ENCODE data around the gene PRIMPOL. TPM values are rescaled to one million over a fixed set of nuclear protein-coding genes. Genes with fewer than 3 reads are reported as not detected.

The PRIMPOL gene
- total and polyA plus RNA-seq, 9 of the 15 experiments (the other 6 are each of a cell fraction or from before 2014, with no cell fraction given) = 11.0 to 32.0 (median 16.1) TPM

DNA sequence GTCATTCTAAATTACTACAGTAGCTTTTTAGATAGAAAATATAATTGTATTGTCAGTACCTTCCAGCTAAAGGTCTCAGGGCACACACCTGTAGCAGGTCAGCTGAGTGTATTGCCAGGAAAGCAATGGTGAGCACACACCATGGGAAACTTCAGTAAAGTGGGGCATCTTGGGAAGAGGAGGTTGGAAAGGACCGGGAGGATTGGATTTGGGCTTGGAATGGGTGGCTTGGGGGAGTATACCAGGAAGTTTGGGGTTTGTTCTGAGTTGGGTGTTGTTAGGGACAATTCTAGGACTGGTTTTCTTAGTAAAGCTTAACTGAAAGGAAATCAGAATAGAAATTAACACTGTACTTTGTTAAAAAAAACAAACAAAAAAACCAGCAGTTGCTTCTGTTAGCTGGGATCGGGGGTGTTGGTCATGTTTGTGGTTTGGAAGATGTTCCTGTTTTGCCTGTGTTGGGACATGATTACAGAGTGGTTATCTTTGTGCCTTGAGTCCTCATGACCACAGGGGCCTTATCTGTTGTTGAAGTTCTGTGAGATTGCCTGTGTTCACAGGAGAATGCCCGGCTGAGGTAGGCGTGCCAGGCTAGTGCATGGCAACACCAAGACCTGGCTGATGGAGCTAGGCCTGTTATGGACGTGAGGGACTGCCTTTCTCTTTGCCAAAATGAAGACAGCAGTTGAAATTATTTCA, 35.1 kb downstream of the PRIMPOL start (continued):
- no peak for TF ChIP-seq SMC3 (conservative IDR thresholded peaks at IDR 0.05; ENCODE audit: insufficient read depth, low read depth, low read length)
- TF ChIP-seq HOXB6 (CRISPR knock-in tag; IDR thresholded peaks at IDR 0.05; ENCODE audit: borderline replicate concordance) = no peak
- no peak for TF ChIP-seq GABPB2 (CRISPR knock-in tag; conservative IDR thresholded peaks at IDR 0.05)
- no peak for TF ChIP-seq DDX20 (tag; IDR thresholded peaks at IDR 0.05; ENCODE audit: low read depth)
- peak; percentile 98 for TF ChIP-seq TAL1 (IDR thresholded peaks at IDR 0.05)
- 0 out of 2 replicates have a peak, but pooled peaks have one; percentile 56 for TF ChIP-seq ZNF583 (CRISPR knock-in tag; IDR thresholded peaks at IDR 0.05)
- no peak for TF ChIP-seq FOXK1 (CRISPR knock-in tag; IDR thresholded peaks at IDR 0.05; ENCODE audit: borderline replicate concordance)
- no peak for TF ChIP-seq HNRNPUL1 (IDR thresholded peaks at IDR 0.05; ENCODE audit: low read length)
- no peak for TF ChIP-seq PHTF2 (CRISPR knock-in tag; IDR thresholded peaks at IDR 0.05)
- no peak for TF ChIP-seq CCAR2 (IDR thresholded peaks at IDR 0.05; ENCODE audit: low read depth, low read length)
- peak; percentile 97 for TF ChIP-seq KDM1A (IDR thresholded peaks at IDR 0.05)
- TF ChIP-seq, protein P1, sequence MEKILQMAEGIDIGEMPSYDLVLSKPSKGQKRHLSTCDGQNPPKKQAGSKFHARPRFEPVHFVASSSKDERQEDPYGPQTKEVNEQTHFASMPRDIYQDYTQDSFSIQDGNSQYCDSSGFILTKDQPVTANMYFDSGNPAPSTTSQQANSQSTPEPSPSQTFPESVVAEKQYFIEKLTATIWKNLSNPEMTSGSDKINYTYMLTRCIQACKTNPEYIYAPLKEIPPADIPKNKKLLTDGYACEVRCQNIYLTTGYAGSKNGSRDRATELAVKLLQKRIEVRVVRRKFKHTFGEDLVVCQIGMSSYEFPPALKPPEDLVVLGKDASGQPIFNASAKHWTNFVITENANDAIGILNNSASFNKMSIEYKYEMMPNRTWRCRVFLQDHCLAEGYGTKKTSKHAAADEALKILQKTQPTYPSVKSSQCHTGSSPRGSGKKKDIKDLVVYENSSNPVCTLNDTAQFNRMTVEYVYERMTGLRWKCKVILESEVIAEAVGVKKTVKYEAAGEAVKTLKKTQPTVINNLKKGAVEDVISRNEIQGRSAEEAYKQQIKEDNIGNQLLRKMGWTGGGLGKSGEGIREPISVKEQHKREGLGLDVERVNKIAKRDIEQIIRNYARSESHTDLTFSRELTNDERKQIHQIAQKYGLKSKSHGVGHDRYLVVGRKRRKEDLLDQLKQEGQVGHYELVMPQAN (IDR thresholded peaks at IDR 0.05; ENCODE audit: borderline replicate concordance) = no peak
- TF ChIP-seq, protein P2, sequence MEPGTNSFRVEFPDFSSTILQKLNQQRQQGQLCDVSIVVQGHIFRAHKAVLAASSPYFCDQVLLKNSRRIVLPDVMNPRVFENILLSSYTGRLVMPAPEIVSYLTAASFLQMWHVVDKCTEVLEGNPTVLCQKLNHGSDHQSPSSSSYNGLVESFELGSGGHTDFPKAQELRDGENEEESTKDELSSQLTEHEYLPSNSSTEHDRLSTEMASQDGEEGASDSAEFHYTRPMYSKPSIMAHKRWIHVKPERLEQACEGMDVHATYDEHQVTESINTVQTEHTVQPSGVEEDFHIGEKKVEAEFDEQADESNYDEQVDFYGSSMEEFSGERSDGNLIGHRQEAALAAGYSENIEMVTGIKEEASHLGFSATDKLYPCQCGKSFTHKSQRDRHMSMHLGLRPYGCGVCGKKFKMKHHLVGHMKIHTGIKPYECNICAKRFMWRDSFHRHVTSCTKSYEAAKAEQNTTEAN (CRISPR knock-in tag; IDR thresholded peaks at IDR 0.05) = no peak
- no peak; the same call in 1 of the 2 replicates for TF ChIP-seq ZNF274 (IDR thresholded peaks at IDR 0.05; ENCODE audit: borderline replicate concordance, low read depth, low read length)
- no peak for TF ChIP-seq PRMT5 (CRISPR knock-in tag; IDR thresholded peaks at IDR 0.05)
- no peak for TF ChIP-seq ZSCAN29 (IDR thresholded peaks at IDR 0.05)
- TF ChIP-seq XRCC3 (IDR thresholded peaks at IDR 0.05) = no peak
- peak; percentile 77; the same call in 1 of the 2 replicates for TF ChIP-seq HNRNPL (IDR thresholded peaks at IDR 0.05; ENCODE audit: low read depth, low read length)
- no peak for TF ChIP-seq COPS2 (conservative IDR thresholded peaks at IDR 0.05)
- TF ChIP-seq, protein P3, sequence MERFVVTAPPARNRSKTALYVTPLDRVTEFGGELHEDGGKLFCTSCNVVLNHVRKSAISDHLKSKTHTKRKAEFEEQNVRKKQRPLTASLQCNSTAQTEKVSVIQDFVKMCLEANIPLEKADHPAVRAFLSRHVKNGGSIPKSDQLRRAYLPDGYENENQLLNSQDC (CRISPR knock-in tag; IDR thresholded peaks at IDR 0.05) = no peak
- TF ChIP-seq ZNF3 (CRISPR knock-in tag; IDR thresholded peaks at IDR 0.05) = no peak
- TF ChIP-seq CXXC5 (CRISPR knock-in tag; IDR thresholded peaks at IDR 0.05) = peak; percentile 75
- no peak for TF ChIP-seq PHB (CRISPR knock-in tag; IDR thresholded peaks at IDR 0.05)
- no peak for TF ChIP-seq ZNF57 (CRISPR knock-in tag; IDR thresholded peaks at IDR 0.05)
- TF ChIP-seq ZBTB8A (IDR thresholded peaks at IDR 0.05; ENCODE audit: partially characterized antibody) = no peak
- peak; percentile 70 for TF ChIP-seq NCOA4 (IDR thresholded peaks at IDR 0.05; ENCODE audit: partially characterized antibody)
- TF ChIP-seq SAFB2 (IDR thresholded peaks at IDR 0.05; ENCODE audit: borderline replicate concordance, low read depth, low read length, severe bottlenecking) = no peak

Data from K562 (cell line).